Psoas muscle (tissue), 8 donors: ENCODE measurements around the gene AGTRAP. TPM values are rescaled to one million over a fixed set of nuclear protein-coding genes. Genes with fewer than 3 reads are reported as not detected.

Experiments
- ATAC-seq, 4 donors: fragments of 200-7000 bp; cut with Tn5 transposase; one replicate each; pipeline ENCODE4 v1.9.1; 2020; ENCODE audit warnings: moderate library complexity in 3 of 4, mild to moderate bottlenecking in 2 of 4
- DNase-seq, 2 donors: peaks; one replicate each; pipeline ENCODE4 v3.0.0-alpha.2; 2020
- H3K27ac ChIP-seq: fragments of 200-600 bp; one replicate; pipeline ENCODE4 v1.8.0; 2022
- H3K27me3 ChIP-seq, 3 donors: fragments of 200-600 bp in 1 of 3; one replicate each; pipeline versions ENCODE4 v1.6.1 to v1.8.0; 2013 to 2022; ENCODE audit warnings: low read length in 2 of 3, mild to moderate bottlenecking in 2 of 3, moderate library complexity in 1 of 3; ENCODE audit not compliant: insufficient read depth in 3 of 3
- H3K36me3 ChIP-seq, 2 donors: fragments of 200-600 bp in 1 of 2; one replicate each; pipeline versions ENCODE4 v1.6.1 to v1.8.0; 2013 to 2022; ENCODE audit warnings: low read depth in 1 of 2, mild to moderate bottlenecking in 1 of 2, moderate library complexity in 1 of 2; ENCODE audit not compliant: insufficient read depth in 1 of 2
- H3K4me1 ChIP-seq: fragments of 200-600 bp; one replicate; pipeline ENCODE4 v1.8.0; 2022
- H3K4me3 ChIP-seq: fragments of 200-600 bp; one replicate; pipeline ENCODE4 v1.8.0; 2022; ENCODE audit warnings: mild to moderate bottlenecking
- H3K9me3 ChIP-seq: fragments of 200-600 bp; one replicate; pipeline ENCODE4 v1.8.0; 2022
- WGBS, 3 donors: extraction: QIAGEN DNeasy Blood & Tissue Kit; methylation state at CpG; one replicate each; pipeline versions ENCODE4 v1.1.6 to v1.1.7; 2013; 5-methylcytosine and 5-hydroxymethylcytosine counted together
- intact Hi-C, 2 donors: fragments of 100-400 bp; cut with DNase I; formaldehyde crosslinking; loops; one replicate each; pipeline versions ENCODE4 v1.11.0 to v1.14.2; 2022
- polyA plus RNA-seq, 3 donors: library from polyadenylated mRNA; stranded (reverse); fragments of 200-250 nt; gene quantifications; one replicate each; pipeline ENCODE4 v1.2.3, GENCODE V29; 2013
- total RNA-seq, 4 donors: library from RNA; stranded (reverse); fragmentation: NEBNext Ultra II Directional in 2 of 4; extraction: Animal tissue kit (Norgen Biotek cat#: 25700) in 2 of 4; gene quantifications; one replicate each; pipeline versions ENCODE4 v1.2.1 to v1.2.4, GENCODE V29; 2021 to 2023
- TF ChIP-seq, protein P1 (sequence below): fragments of 200-600 bp; IDR thresholded peaks from one replicate; pipeline ENCODE4 v1.8.0; 2022; ENCODE audit warnings: antibody characterized with exemption
- donor health status: healthy with polysubstance abuse.
- donor health status: DM: no; HTN: no; CAD: no; lungs with moderate emphysema.
- donor health status: Bipolar disorder and iron deficiency.
- donor health status: healthy.
- donor health status: DM: yes; HTN: yes; CAD: no.
- donor health status: DM: no; HTN: no; CAD: no.
- donor health status: DM: no; HTN: no; CAD: no.
- donor health status: DM: yes; HTN: yes; CAD: no.

Gene AGTRAP
- total and polyA plus RNA-seq, 7 donors = 28.5 to 179 (median 43.2) TPM

DNA sequence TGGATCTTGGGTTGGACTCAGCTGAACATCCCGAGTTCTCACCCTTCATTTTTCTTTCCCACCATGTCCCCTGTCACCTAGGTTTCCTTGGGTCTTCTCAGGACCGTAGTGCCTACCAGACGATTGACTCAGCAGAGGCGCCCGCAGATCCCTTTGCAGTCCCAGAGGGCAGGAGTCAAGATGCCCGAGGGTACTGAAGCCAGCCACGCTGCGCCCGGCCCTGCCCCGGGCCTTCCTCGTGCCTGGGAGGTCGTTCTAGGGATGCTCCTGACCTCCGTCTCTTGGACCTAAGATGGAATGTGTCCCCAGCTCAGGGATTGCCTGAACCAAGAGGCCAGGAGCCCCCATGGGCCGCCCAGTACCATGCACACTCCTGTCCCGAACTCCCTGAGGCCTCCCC, 14.1 kb downstream of the AGTRAP start:
- H3K36me3 ChIP-seq = peaks cover 3 to 63% of the 10 kb centered on the region in 2 donors
- no peak overlapping the region for H3K4me3 ChIP-seq
- H3K27me3 ChIP-seq = peaks cover 0 to 2% (median 0%) of the 10 kb centered on the region in 3 donors
- no peak for DNase-seq
- H3K9me3 ChIP-seq = no peaks in the 10 kb centered on the region
- H3K27ac ChIP-seq = no peak overlapping the region
- no peaks in the 10 kb centered on the region for H3K4me1 ChIP-seq
- WGBS, 3 donors = 92 to 95% (median 92%) methylated on average over 15 of the region's 15 CpGs
- ATAC-seq = no peak
- TF ChIP-seq, protein P1, sequence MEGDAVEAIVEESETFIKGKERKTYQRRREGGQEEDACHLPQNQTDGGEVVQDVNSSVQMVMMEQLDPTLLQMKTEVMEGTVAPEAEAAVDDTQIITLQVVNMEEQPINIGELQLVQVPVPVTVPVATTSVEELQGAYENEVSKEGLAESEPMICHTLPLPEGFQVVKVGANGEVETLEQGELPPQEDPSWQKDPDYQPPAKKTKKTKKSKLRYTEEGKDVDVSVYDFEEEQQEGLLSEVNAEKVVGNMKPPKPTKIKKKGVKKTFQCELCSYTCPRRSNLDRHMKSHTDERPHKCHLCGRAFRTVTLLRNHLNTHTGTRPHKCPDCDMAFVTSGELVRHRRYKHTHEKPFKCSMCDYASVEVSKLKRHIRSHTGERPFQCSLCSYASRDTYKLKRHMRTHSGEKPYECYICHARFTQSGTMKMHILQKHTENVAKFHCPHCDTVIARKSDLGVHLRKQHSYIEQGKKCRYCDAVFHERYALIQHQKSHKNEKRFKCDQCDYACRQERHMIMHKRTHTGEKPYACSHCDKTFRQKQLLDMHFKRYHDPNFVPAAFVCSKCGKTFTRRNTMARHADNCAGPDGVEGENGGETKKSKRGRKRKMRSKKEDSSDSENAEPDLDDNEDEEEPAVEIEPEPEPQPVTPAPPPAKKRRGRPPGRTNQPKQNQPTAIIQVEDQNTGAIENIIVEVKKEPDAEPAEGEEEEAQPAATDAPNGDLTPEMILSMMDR = no peak
- intact Hi-C loops = no loop called here

DNA sequence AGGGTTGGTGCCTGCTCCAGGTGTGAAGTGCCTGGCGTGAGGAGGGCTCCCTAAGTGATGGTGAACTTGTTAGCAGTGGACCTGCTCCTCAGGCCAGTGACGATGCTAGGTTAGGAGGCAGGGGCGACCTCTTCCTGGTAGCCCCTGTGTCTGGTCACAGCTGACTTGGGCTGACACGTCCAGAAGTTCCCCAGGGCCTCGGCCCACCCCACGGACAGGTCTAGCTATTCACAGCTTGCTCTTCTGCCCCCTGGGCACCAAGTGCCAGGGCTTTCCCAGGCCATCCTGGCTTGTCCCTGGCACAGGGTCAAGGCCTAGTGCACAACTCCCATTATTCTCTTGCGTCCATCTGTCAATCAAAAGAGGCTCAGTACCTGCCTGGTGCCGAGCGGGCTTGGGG, 15.2 kb downstream of the AGTRAP start:
- no peak overlapping the region for H3K27ac ChIP-seq
- WGBS, 3 donors = 88 to 92% (median 91%) methylated on average over 9 of the region's 9 CpGs
- DNase-seq (no peak), ATAC-seq (no peak)
- H3K36me3 ChIP-seq = peaks cover 3 to 53% of the 10 kb centered on the region in 2 donors
- no peaks in the 10 kb centered on the region for H3K9me3 ChIP-seq
- intact Hi-C loops = no loop called here
- no peaks in the 10 kb centered on the region for H3K4me1 ChIP-seq
- TF ChIP-seq, protein P1 = no peak
- H3K4me3 ChIP-seq = no peak overlapping the region
- H3K27me3 ChIP-seq = peaks cover 0 to 2% (median 0%) of the 10 kb centered on the region in 3 donors

DNA sequence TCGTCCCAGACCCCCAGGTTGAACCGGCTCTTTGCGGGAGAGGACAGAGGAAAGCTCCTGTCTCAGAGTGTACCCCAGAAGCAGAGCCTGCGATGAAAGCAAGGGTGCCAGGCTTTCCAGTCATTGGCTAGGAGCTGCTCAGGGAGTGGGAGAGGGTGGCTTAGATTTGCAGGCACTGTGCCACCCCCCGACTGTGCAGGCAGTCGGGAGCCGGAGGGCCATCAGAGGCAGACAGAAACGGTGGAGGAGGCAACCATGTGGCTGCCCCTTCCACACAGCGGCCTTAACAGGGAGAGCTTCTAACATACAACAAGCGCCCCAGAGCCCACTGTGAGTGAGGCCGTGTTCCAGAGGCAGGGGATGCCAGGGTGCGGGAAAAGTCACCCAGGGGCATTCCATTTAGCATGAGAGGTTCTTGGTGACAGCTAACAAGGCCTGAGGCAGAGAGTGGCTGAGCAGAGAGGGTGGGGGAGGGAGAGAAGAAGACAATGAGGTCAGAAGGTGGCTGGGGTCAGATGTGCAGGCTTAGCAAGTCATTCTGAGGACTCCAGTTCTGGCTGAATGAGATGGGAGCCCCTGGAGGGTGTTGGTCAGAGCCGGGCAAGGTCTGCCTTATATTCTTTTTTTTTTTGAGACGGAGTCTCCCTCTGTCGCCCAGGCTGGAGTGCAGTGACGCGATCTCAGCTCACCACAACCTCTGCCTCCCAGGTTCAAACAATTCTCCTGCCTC, 16.6 kb downstream of the AGTRAP start:
- 58 to 61% (median 59%) methylated on average over 15 to 17 of the region's 17 CpGs for WGBS, 3 donors
- Histone ChIP-seq H3K27me3 (peaks cover 0 to 2% (median 0%) of the 10 kb centered on the region in 3 donors), H3K9me3 (no peaks in the 10 kb centered on the region), H3K4me3 (no peak overlapping the region), H3K4me1 (no peaks in the 10 kb centered on the region), H3K27ac (no peak overlapping the region), H3K36me3 (peaks cover 0 to 38% of the 10 kb centered on the region in 2 donors)
- intact Hi-C loops = no loop called here
- TF ChIP-seq, protein P1 = no peak
- ATAC-seq = peak in 2 of 4 donors; percentile 13 to 27
- DNase-seq = no peak

DNA sequence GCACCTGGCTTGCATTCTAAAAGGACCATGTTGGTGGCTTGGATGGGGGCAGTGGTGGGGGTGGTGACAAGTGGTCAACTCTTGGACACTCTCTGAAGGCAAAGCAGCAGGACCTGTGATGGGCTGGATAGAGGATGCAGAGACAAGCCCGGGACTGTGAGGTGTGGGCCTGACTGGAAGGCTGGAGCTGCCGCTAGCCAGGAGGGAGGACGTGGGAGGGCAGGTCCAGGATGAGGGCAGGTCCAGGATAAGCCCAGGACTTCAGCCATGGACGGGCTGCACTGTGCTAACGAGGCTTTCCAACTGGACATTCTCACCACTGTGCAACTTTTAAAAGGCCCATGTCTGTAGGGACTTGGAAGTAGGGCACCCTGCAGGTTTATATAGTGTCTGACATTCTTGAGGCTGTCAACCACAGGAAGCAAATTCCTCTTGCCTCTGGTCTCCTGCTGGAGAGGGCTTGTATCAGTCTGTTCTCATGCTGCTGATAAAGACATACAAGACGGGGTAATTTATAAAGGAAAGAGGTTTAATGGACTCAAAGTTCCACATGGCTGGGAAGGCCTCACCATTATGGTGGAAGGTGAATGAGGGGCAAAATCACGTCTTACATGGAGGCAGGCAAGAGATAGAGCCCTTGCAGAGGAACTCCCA, 17.7 kb downstream of the AGTRAP start:
- intact Hi-C loops = no loop called here

More for the DNA sequence above, 17.7 kb downstream of the AGTRAP start:
- TF ChIP-seq, protein P1 = no peak
- Histone ChIP-seq H3K4me1 (no peaks in the 10 kb centered on the region), H3K27me3 (peaks cover 0 to 2% (median 0%) of the 10 kb centered on the region in 3 donors), H3K27ac (no peak overlapping the region), H3K9me3 (no peaks in the 10 kb centered on the region), H3K4me3 (no peak overlapping the region), H3K36me3 (peaks cover 0 to 27% of the 10 kb centered on the region in 2 donors)
- 52 to 64% (median 63%) methylated on average over 7 of the region's 7 CpGs for WGBS, 3 donors
- DNase-seq (no peak), ATAC-seq (peak in 1 of 4 donors; percentile 15)
